Heart left ventricle (tissue), 13 donors: ENCODE measurements around the gene SLC39A11.

Experiments used
- CTCF ChIP-seq, 12 donors: fragments of 200-600 bp; sonication (generic) in 4 of 12; IDR thresholded peaks; one replicate each; pipeline versions ENCODE4 v1.5.0 to v1.8.0; 2018 to 2022; ENCODE audit warnings: antibody characterized with exemption in 12 of 12, mild to moderate bottlenecking in 5 of 12
- POLR2A ChIP-seq, 2 donors: fragments of 450-650 bp; IDR thresholded peaks; one replicate each; pipeline ENCODE4 v1.6.1; 2017; ENCODE audit warnings: antibody characterized with exemption in 2 of 2, mild to moderate bottlenecking in 2 of 2, moderate library complexity in 2 of 2
- donor health status: ischemic (EF 13 %, LVEDD 7.1; RV severe dilation, severe dysfunction).
- donor health status: DM: no; HTN: yes; CAD: no.
- donor health status: DM: no; HTN: no; CAD: no.
- donor health status: ischemic (EF 25% LVEDD 6.9; RV normal size, moderate dysfunction).
- donor health status: ischemic (EF 25% LVEDD 5.7; RV mildly dilated, moderate dysfunction).
- donor health status: ischemic (EF 35%, LVEDD 5.7; RV mildly dilated, moderate dysfunction).
- donor health status: nonischemic (EF 11% LVEDD 7.7; RV severe dilation, severe dysfunction).
- donor health status: DM: yes; HTN: yes; CAD: no.
- donor health status: PGD.
- donor health status: ischemic (EF 29% LVEDD 5.4; RV normal size, mild dysfunction).
- donor health status: nonischemic (EF 23%, LVEDD 6.1; RV moderate dilation, normal function).

DNA sequence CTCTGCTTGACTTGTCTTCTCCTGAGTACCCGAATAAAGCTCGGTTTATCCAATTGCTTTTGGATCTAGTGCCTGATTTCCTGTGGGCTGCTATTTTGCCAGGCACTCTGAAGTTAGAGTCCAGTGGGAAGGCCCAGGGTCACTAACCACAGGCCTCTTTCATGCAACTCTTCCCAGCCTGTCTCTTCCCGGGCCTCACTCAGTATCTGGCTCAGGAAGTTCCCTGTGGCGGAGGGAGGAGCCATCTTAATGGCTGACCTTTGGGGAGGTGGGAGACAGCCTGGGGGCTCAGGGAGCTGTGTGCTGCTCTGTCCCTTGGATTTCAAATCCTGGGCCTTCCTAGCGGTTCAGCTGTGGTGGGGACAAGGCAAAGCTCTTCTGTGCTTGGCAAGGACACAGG lies 328.5 kb downstream of the SLC39A11 start:
- TF ChIP-seq CTCF (IDR thresholded peaks at IDR 0.05) (no peak), POLR2A (IDR thresholded peaks at IDR 0.05) (no peak)
